Mesothelial cell of epicardium (in vitro differentiated cells): ENCODE measurements around the gene PMM2. TPM values are rescaled to one million over a fixed set of nuclear protein-coding genes. Genes with fewer than 3 reads are reported as not detected.

Experiments
- DNase-seq, 2 experiments: peaks; one replicate each; pipeline ENCODE4 v3.0.0; 2021; ENCODE audit warnings: low spot score in 2 of 2; ENCODE audit not compliant: unreplicated experiment in 2 of 2
- H3K27ac Mint-ChIP-seq: 2 replicates; pipeline ENCODE4 v1.8.0; 2021; ENCODE audit warnings: mixed read lengths
- H3K27me3 Mint-ChIP-seq: 2 replicates; pipeline ENCODE4 v1.8.0; 2021; ENCODE audit warnings: low read depth, mixed read lengths
- H3K36me3 Mint-ChIP-seq: 2 replicates; pipeline ENCODE4 v1.8.0; 2021; ENCODE audit warnings: mixed read lengths
- H3K4me1 Mint-ChIP-seq: 2 replicates; pipeline ENCODE4 v1.8.0; 2021; ENCODE audit warnings: mixed read lengths
- H3K4me3 Mint-ChIP-seq: 2 replicates; pipeline ENCODE4 v1.8.0; 2021; ENCODE audit warnings: mild to moderate bottlenecking, moderate library complexity, mixed read lengths
- H3K9me3 Mint-ChIP-seq: 2 replicates; pipeline ENCODE4 v1.8.0; 2021; ENCODE audit warnings: mixed read lengths
- total RNA-seq: library from RNA; stranded (reverse); gene quantifications from 3 replicates; pipeline ENCODE4 v1.2.1, GENCODE V29; 2021
- TF ChIP-seq, protein P1 (sequence below): fragments of 200-600 bp; sonication (generic); IDR thresholded peaks from one replicate; pipeline ENCODE4 v1.5.0; 2021; ENCODE audit warnings: antibody characterized with exemption; ENCODE audit not compliant: unreplicated experiment

Gene PMM2
- total RNA-seq, 1 donor from 2014 or later, result 41.7 TPM

DNA sequence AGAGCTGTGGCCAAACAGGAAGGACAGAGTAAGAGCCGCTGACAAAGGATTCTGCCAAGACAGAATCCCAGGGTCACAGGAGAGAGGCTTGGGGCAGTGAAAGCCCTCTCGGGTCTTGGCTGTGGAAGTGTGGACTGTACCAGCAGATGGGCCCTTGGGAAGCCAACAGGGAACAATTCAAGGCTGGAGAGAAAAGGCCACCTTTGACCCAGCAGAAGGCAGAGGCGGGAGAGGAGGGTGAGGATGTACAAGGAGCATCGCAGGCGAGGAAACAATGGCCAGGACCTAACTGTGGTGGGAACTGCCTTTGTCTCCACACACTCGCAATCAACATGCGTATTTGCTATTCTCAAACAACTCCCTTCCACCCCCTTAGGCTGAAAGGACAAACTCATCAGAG lies 55.5 kb downstream of the PMM2 start:
- H3K4me3 Mint-ChIP-seq, result no peak overlapping the region
- DNase-seq, result no peak
- no peaks in the 10 kb centered on the region for H3K9me3 Mint-ChIP-seq
- H3K36me3 Mint-ChIP-seq, result peaks cover 40% of the 10 kb centered on the region
- no peaks in the 10 kb centered on the region for H3K27me3 Mint-ChIP-seq
- no peaks in the 10 kb centered on the region for H3K4me1 Mint-ChIP-seq
- TF ChIP-seq, protein P1, sequence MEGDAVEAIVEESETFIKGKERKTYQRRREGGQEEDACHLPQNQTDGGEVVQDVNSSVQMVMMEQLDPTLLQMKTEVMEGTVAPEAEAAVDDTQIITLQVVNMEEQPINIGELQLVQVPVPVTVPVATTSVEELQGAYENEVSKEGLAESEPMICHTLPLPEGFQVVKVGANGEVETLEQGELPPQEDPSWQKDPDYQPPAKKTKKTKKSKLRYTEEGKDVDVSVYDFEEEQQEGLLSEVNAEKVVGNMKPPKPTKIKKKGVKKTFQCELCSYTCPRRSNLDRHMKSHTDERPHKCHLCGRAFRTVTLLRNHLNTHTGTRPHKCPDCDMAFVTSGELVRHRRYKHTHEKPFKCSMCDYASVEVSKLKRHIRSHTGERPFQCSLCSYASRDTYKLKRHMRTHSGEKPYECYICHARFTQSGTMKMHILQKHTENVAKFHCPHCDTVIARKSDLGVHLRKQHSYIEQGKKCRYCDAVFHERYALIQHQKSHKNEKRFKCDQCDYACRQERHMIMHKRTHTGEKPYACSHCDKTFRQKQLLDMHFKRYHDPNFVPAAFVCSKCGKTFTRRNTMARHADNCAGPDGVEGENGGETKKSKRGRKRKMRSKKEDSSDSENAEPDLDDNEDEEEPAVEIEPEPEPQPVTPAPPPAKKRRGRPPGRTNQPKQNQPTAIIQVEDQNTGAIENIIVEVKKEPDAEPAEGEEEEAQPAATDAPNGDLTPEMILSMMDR, result no peak
- peak overlapping the region; percentile 51 for H3K27ac Mint-ChIP-seq

DNA sequence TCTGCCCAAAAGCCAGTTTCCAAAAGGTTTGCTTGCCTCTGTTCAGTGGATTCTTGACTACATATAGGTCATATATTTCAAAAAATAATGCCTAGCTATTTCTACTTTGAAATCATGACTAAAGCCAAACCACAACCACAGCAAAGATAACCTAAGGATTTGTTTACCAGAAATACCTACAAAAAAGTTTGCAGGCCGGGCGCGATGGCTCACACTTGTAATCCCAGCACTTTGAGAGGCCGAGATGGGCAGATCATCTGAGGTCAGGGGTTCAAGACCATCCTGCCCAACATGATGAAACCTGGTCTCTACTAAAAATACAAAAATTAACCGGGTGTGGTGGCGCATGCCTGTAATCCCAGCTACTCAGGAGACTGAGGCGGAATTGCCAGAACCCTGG lies 56.0 kb downstream of the PMM2 start:
- no peaks in the 10 kb centered on the region for H3K9me3 Mint-ChIP-seq
- no peak overlapping the region for H3K27ac Mint-ChIP-seq
- TF ChIP-seq, protein P1, result no peak
- no peaks in the 10 kb centered on the region for H3K27me3 Mint-ChIP-seq
- no peaks in the 10 kb centered on the region for H3K4me1 Mint-ChIP-seq
- peaks cover 43% of the 10 kb centered on the region for H3K36me3 Mint-ChIP-seq
- no peak for DNase-seq
- no peak overlapping the region for H3K4me3 Mint-ChIP-seq

DNA sequence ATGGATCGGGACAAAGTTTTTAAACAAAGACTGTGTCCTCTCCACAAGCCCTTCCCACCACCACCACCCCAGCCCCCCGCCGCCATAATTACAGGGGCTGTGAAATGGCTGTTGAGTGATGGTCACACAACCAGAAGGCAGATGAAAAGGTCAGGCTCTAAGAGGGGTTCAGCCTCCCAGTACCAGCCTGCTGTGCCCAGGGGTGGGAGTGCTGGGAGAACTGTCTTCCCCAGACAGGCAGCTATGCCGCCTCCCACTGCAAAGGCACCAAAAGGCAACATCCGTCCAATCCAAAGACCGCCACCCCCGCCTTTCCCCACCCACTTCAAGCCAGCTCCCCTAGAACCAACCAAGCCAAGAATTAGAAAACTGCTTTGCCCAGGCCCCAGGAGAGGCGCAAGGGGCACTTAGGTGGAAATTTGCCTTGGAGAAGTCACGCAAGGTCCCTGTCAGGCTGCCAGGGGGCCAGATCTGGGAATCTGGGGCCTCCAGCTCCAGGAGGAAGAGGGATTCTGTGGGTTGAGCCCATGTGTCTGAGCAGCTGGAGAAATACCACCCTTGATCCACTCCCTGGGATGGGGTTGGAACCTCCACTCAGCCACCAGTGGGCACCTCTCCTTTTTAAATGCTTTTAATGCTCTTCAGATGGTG lies 56.8 kb downstream of the PMM2 start:
- no peaks in the 10 kb centered on the region for H3K9me3 Mint-ChIP-seq
- no peaks in the 10 kb centered on the region for H3K27me3 Mint-ChIP-seq
- no peak overlapping the region for H3K27ac Mint-ChIP-seq
- H3K36me3 Mint-ChIP-seq, result peaks cover 47% of the 10 kb centered on the region
- H3K4me1 Mint-ChIP-seq, result no peaks in the 10 kb centered on the region
- H3K4me3 Mint-ChIP-seq, result no peak overlapping the region
- DNase-seq, result no peak
- TF ChIP-seq, protein P1, result no peak

DNA sequence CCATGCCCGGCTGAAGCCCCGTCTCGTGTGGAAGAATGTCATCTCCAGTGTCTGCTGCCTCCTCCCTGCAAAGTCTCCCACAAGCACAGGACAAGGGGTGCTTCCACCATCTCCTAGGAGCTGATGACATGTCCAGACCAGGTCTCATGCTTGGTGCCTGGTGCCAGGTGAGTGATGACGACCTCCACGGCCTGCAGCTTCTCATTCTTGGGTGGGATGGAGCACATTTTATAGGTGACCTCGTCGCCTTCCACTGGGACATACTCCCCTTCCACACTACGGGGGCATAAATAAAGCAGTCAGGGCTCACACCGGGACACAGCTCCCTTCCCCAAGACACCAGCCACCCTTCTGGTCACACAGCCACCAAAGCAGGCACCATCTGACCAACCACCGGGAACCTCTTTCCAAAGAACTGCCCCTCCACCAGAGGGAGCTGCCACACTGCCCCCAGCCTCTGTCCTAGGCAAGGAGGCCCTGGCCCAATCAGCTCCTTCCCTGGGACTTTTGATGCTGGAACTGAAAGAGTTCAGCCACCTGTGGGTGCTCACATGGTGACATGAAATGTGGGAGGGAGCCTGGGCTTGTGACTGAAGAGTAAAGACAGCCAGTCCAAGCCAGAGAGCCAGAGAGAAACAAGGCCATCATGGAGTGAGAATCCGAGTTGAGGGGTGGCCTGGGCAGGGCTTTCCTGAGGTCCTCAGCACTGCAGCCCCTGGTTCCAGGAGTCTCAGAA lies 57.6 kb downstream of the PMM2 start:
- Mint-ChIP-seq H3K4me3 (no peak overlapping the region), H3K27me3 (no peaks in the 10 kb centered on the region), H3K4me1 (peaks cover 2% of the 10 kb centered on the region), H3K36me3 (peaks cover 42% of the 10 kb centered on the region), H3K27ac (no peak overlapping the region), H3K9me3 (no peaks in the 10 kb centered on the region)
- TF ChIP-seq, protein P1, result no peak
- no peak for DNase-seq

DNA sequence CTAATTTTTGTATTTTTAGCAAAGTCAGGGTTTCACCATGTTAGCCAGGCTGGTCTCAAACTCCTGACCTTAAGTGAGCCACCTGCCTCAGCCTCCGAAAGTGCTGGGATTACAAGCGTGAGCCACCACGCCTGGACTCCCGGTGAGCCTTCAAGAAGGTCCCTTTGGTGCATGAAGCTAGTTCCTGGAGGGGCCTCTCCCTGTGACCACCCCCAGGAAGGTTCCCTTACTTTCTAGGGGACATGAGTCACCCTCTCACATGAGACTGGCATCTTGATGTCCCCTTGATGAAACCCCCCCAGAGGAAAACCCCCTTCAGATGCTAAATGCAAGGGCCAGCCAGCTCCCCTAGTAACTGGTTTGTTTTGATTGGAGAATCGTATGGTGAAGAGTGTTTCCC lies 58.3 kb downstream of the PMM2 start:
- DNase-seq, result no peak
- TF ChIP-seq, protein P1, result no peak
- Mint-ChIP-seq H3K4me1 (peaks cover 2% of the 10 kb centered on the region), H3K9me3 (no peaks in the 10 kb centered on the region), H3K36me3 (peaks cover 41% of the 10 kb centered on the region), H3K4me3 (no peak overlapping the region), H3K27me3 (no peaks in the 10 kb centered on the region), H3K27ac (no peak overlapping the region)
